NCI-H526 treated with DMSO at 0.1 percent for 48 hours (cell line): ENCODE measurements around the gene GJC2.
"Not testable (repeated sequence)": the region's sequence is repeated elsewhere in the genome, so short reads cannot be mapped to it uniquely, and the experiment has no call there.

Source experiments
- DNase-seq: peaks from one replicate; lab custom pipeline; 2025; lab: John Stamatoyannopoulos, UW

GJC2 gene

DNA sequence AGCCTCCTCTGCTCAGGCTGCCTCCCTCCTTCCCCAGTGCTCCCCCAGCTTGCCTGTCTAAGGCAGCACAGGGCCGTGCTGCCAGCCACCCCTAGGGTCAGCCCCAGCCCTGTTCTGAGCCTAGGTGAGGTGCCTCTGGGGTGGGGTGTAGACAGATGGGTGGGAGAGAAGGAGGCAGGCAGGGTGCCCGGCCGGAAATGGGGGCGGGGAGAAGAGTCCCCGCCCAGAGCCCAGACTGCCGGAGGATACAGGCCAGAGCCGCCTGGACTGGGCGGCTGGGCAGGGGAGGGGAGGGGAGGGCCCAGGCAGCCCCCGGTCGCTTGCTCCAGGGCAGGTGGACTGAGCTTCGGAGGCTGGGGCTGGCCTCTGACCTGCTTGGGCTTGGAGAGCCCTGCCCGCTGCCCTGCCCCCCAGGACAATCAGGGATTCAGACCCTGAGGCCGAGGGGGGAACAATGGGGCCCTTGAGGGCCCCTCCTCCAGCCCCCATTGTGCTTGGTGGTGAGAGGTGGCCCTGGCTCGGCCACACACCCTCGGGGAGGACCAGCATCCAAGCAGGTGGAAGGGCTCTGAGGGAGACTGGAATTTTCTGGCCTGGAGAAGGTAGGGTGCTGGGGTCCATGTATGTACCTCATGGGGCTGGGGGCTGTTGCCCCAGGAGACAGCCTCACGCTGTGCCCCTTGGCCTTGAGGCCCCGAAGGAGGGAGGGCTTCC, at the start of gene GJC2:
GJC2 (plus strand) TSS at position 525 of the 714 bp plus-strand sequence. CDS start 7,829 bp downstream, outside the sequence.
- no peak for DNase-seq

GRCh38 chr1:228100822-228101613, 48.7 kb upstream of the GJC2 start:
- no peak for DNase-seq

GRCh38 chr1:228101614-228101993, 48.1 kb upstream of the GJC2 start:
- DNase-seq, result no peak

- no peak for DNase-seq
Measured at GRCh38 chr1:228101994-228102790, 47.5 kb upstream of the GJC2 start.

- DNase-seq, result peak; percentile 74
Measured at GRCh38 chr1:228102791-228103620, 46.7 kb upstream of the GJC2 start, which contains the start of gene C1orf35. TSS of gene C1orf35 (minus strand) at chr1:228103325. CDS start at chr1:228103227, 98 bp downstream.

GRCh38 chr1:228104526-228105269, 45.0 kb upstream of the GJC2 start:
- DNase-seq, result no peak

- no peak for DNase-seq
Measured at GRCh38 chr1:228105270-228105995, 44.3 kb upstream of the GJC2 start.

GRCh38 chr1:228105996-228106799, 43.5 kb upstream of the GJC2 start:
- DNase-seq, result no peak

- no peak for DNase-seq
Measured at GRCh38 chr1:228106800-228107054, 43.0 kb upstream of the GJC2 start.

GRCh38 chr1:228107636-228108035, 42.1 kb upstream of the GJC2 start:
- DNase-seq, result no peak

- no peak for DNase-seq
Measured at GRCh38 chr1:228108055-228108690, 41.6 kb upstream of the GJC2 start.

DNA sequence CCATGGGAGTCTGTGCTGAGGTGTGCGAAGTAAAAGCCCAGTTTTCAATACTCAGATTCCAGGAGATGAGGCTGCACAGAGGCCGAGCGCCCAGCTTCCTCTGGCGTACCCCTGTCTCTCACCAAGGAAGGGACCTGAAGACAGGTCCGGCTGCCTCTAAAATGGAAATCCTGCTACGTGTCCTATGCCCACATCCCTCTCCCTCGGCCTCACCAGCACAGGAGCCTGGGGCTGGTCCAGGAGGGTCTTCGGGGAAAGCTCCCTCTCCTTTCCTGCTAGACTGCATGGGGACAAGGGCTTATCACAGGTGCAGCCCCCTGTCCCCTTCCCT, 41.0 kb upstream of the GJC2 start:
- DNase-seq, result no peak

DNA sequence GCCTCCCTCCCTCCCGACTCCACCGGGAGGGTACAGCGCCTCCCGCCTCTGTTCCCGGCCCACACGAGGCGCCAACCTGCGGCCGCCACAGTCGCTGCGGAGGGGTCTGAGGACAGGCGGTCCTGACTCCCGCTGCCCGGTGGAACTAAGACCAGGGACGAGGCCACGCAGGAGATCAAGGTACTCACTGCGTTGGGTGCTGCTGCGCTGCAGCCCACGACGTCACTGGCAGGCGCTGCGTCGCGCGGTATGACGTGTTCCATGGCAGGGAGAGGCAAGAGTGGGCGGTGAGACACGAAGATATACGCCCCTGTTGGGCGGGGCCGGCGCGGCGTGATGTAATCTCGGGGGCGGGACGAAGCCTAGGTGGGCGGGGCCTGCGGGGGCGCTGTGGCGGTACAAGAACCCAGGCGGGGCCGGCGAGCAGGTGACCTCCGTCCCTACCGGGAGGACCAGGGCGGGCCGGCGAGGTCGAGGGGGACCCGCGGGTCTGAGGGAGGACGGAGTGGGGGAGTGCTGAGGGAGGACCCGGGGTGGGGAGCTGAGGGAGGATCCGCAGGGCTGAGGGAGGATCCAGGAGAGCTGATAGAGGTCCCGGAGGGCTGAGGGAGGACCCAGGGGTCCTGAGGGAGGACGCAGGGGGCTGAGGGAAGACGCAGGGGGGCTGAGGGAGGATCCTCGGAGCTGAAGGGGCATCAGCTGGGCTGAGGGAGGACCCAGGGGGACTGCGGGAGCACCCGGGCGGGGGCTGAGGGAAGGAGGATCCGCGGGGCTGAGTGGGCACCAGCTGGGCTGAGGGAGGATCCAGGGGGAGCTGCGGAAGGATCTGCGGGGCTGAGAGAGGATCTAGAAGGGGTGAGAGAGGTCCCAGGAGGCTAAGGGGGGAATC, 40.4 kb upstream of the GJC2 start, which contains the start of gene MRPL55:
MRPL55 (minus strand) TSS at position 227 of the 889 bp plus-strand sequence. CDS start 1,039 bp downstream, outside the sequence.
- peak; percentile 59 for DNase-seq

DNA sequence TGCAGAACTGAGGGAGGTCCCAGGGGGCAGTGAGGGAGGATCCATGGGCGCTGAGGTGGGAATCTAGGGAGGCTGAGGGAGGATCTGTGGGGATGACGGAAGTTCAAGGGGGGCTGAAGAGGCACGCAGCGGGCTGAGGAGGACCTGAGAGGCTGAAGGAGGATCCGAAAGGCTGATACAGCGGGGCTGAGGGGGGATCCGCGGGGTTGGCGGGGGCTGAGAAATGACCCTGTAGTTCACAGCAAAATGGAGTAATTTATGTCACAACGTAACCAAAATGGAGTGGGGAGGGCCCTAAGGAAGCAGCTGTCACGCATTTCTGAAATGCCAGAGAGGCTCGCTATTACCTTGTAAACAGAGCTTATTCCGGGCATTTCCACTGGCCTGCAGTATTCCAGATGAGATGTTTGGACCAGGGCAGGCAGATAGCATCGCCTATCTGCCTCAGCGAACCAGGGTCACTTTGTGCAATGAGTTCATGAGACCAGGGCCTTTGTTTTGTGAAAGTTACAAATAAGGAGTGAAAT, 39.7 kb upstream of the GJC2 start:
- DNase-seq, result no peak

DNA sequence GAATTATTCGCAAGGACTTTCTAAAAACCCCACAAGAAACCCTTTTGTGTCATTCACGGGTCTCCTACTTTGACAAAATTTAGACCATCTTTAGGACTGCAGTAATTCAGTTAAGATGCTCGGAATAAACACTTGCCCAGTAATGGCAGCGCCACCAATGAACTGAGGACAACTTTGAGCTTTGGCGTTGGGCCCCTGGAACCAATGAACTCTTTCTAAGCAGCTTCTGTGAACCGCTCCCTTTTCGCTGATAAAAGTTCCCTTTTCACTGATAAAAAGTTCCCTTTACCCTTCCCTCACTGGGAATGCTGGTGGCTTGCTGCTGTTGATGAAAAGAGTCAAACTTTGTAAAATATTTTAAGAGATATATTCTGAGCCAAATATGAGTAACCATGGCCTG, 39.2 kb upstream of the GJC2 start:
- no peak for DNase-seq

DNA sequence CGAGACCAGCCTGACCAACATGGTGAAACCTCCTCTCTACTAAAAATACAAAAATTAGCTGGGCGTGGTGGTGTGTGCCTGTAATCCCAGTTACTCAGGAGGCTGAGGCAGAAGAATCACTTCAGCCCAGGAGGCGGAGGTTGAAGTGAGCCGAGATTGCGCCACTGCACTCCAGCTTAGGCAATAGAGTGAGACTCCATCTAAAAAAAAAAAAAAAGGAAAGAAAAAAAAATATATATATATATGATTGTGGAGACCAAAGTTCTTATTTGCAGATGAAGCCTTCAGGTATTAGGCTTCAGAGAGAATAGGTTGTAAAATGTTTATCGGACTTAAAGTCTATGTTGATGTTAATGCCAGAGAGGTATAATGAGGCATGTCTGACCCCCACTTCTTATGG, 38.4 kb upstream of the GJC2 start:
- DNase-seq, result not testable (repeated sequence)

DNA sequence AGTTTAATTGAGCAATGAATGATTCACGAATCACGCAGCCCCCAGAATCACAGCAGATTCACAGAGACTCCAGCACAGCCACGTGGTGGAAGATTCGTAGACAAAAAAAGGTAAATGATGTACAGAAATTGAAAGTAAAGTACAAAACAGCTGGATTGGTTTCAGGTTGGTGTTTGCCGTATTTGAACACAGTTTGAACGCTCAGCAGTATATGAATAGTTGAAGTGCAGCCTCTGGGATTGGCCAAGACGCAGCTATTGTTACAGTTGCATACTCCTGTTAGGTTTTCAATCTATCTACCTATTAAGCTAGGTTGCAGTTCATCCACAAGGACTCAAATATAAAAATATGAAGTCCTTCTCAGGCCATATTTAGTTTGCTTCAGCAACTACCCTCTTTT, 37.6 kb upstream of the GJC2 start:
- no peak for DNase-seq

DNA sequence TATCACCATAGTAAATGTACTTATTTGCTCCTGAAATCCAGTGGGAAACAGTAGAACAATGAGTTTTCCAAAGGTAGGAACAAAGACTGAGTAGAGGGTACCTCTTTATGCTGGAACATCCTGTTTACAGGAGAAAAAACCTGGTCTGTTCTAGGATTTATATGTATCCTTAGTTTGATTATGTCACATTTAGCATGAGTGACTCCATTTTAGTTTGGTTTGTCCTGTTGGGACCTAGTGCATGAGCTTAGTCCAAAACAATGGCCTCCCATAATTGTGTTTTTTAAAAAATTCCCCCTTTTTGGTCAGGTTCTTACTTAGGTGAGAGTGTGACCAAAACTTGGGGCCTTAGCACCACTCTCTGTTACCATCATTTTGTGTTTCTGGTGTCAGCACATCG, 37.1 kb upstream of the GJC2 start:
- no peak for DNase-seq
